SH-SY5Y (cell line): ENCODE results near the gene ANGPTL2.

ENCODE experiments used
- GATA2 ChIP-seq: IDR thresholded peaks from 2 replicates; pipeline ENCODE4 v1.6.1; 2011; ENCODE audit warnings: mild to moderate bottlenecking, low read depth, low read length
- GATA3 ChIP-seq: IDR thresholded peaks from 2 replicates; pipeline ENCODE4 v1.6.1; 2011; ENCODE audit warnings: low read depth, mild to moderate bottlenecking, low read length, moderate library complexity

DNA sequence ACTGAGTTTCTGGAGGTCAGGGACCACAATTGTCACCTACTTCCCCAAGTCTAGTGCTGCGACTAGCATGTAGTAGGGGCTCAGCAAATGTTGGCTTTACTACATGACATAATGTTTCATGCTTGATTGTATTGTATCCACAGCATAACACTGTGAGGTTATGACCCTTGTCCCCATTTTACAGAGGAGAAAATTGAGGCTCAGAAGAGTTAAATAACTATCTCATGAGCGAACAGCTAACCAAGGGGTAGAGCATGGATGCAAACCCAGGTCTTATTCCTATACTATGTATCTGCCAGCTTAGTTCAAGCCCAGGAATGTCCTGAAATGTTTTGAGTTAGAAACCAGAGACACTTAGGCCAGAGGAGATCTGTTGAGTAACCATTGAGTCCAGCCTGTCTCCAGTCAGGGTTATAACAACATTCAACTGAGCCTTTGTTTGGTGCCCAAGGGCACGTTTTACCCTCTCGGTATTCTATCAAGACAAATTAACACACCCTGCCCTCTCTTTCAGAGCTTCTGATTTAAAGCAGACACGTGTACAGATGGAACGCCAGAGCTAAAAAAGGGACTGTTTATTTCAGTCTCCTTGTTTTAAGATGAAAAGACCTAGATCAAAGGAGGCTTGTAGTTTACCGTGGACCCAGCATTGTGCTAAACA lies 16.5 kb downstream of the ANGPTL2 start:
- TF ChIP-seq GATA2 = no peak
- TF ChIP-seq GATA3 = no peak
